PC-9 (cell line): ENCODE data around the gene AMIGO2.

Experiments used
- EZH2 ChIP-seq: fragments of 200-600 bp; sonication (generic); IDR thresholded peaks from 2 replicates; pipeline ENCODE4 v1.8.0; 2017; ENCODE audit warnings: antibody characterized with exemption, low read depth
- TF ChIP-seq, protein P1 (sequence below): fragments of 200-600 bp; sonication (generic); conservative IDR thresholded peaks from 2 replicates; pipeline ENCODE4 v1.6.1; 2017; ENCODE audit warnings: mixed run types, antibody characterized with exemption, mild to moderate bottlenecking, moderate library complexity

DNA sequence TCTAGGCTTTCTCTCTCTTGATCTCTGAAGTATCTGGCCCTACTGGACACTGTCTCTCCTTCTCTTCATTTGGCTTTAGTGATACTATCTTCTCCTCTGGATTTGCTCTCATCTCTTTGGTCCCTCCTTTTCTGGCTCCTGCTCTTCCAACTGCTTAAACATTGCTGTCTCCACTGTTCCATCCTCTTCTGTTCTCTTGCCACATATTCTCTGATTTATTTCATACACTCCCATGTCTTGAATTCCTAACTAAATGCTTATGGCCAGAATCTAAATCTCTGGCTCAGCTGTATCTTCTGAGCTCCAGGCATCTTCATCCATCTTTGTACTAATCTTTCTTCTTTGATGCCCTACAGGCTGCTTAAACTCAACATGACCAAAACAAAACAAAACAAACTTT is 25.8 kb downstream of the AMIGO2 start:
- no peak for TF ChIP-seq EZH2
- TF ChIP-seq, protein P1, sequence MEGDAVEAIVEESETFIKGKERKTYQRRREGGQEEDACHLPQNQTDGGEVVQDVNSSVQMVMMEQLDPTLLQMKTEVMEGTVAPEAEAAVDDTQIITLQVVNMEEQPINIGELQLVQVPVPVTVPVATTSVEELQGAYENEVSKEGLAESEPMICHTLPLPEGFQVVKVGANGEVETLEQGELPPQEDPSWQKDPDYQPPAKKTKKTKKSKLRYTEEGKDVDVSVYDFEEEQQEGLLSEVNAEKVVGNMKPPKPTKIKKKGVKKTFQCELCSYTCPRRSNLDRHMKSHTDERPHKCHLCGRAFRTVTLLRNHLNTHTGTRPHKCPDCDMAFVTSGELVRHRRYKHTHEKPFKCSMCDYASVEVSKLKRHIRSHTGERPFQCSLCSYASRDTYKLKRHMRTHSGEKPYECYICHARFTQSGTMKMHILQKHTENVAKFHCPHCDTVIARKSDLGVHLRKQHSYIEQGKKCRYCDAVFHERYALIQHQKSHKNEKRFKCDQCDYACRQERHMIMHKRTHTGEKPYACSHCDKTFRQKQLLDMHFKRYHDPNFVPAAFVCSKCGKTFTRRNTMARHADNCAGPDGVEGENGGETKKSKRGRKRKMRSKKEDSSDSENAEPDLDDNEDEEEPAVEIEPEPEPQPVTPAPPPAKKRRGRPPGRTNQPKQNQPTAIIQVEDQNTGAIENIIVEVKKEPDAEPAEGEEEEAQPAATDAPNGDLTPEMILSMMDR, result no peak
